Type B pancreatic cell (in vitro differentiated cells): Measurements from ENCODE around the gene CPXM1. TPM values are rescaled to one million over a fixed set of nuclear protein-coding genes. Genes with fewer than 3 reads are reported as not detected.
A peak's percentile ranks its signal among the peaks of the same experiment; 100 is the strongest.

Source experiments
- DNase-seq: peaks from one replicate; pipeline ENCODE4 v3.0.0; 2021; ENCODE audit warnings: mixed read lengths; ENCODE audit not compliant: unreplicated experiment; ENCODE audit errors: extremely low spot score
- H3K27ac Mint-ChIP-seq: 2 replicates; pipeline ENCODE4 v1.8.0; 2021; ENCODE audit warnings: mild to moderate bottlenecking, mixed read lengths
- H3K27me3 Mint-ChIP-seq: 2 replicates; pipeline ENCODE4 v1.8.0; 2021; ENCODE audit warnings: mixed read lengths
- H3K36me3 Mint-ChIP-seq: 2 replicates; pipeline ENCODE4 v1.8.0; 2021; ENCODE audit warnings: mixed read lengths
- H3K4me1 Mint-ChIP-seq: one replicate; pipeline ENCODE4 v1.8.0; 2021; ENCODE audit warnings: mixed read lengths; ENCODE audit not compliant: unreplicated experiment
- H3K4me3 Mint-ChIP-seq: 2 replicates; pipeline ENCODE4 v1.8.0; 2021; ENCODE audit warnings: mild to moderate bottlenecking, mixed read lengths
- H3K9me3 Mint-ChIP-seq: 2 replicates; pipeline ENCODE4 v1.8.0; 2021; ENCODE audit warnings: mixed read lengths
- long read RNA-seq: library from polyadenylated mRNA; unstranded; transcript quantifications from one replicate; pipeline ENCODE4 v2.0.0, GENCODE V29; 2020
- total RNA-seq: library from RNA; stranded (reverse); gene quantifications from 2 replicates; pipeline ENCODE4 v1.2.1, GENCODE V29; 2021; ENCODE audit warnings: low replicate concordance
- TF ChIP-seq, protein P1 (sequence below): fragments of 200-600 bp; sonication (generic); conservative IDR thresholded peaks from 2 replicates; pipeline ENCODE4 v1.5.0; 2021; ENCODE audit warnings: antibody characterized with exemption, mild to moderate bottlenecking

CPXM1 gene
- total RNA-seq: 6.6 and 106 TPM in 2 replicates
- long read RNA-seq, partial matches to known transcripts: 1 of 1 reads
- long read RNA-seq, other reads (novel, unspliced or antisense): 0 of 1 reads

DNA sequence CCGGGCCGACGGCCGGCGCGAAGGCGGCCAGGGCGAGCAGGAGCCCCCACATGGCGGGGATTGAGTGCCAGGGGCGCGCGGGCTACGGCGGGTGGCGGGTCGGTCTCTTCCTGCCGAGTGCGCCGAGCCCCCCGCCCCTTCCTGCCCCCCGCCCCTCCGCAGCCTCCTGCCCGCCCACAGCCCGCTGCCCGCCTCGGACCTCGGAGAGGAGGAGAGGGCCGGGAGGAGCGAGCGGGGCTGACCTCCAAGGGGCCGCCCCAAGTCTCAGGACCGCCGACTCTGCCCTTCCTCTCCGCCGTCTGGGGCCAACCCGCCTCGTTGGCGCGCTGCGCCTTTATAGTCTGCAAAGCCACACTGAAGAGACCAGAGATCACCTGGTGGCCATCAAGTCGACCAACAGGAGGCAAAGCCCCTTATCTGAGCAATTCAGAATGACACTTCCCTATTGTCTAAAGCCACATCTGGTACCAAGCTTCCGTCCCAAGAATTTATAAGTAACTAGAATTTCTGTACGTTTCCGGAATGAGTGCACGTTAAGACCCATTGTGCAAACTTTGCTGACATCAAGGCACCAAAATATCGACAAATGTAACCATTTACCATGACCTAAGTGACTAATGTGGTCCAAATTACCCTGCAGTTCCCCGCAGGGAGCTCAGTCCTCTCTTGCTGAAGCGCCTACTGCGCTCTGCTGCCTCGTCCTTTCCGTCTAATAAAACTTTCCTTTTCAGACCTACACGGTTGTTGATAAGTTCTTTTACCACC lies at the start of gene CPXM1:
Gene CPXM1 (minus strand): TSS at position 107 of the 765 bp plus-strand sequence. CDS start 55 bp downstream, at position 52.
- peaks cover 57% of the 10 kb centered on the region for H3K27me3 Mint-ChIP-seq
- peak within 1 kb of the TSS; percentile 99 for H3K4me3 Mint-ChIP-seq
- TF ChIP-seq, protein P1, sequence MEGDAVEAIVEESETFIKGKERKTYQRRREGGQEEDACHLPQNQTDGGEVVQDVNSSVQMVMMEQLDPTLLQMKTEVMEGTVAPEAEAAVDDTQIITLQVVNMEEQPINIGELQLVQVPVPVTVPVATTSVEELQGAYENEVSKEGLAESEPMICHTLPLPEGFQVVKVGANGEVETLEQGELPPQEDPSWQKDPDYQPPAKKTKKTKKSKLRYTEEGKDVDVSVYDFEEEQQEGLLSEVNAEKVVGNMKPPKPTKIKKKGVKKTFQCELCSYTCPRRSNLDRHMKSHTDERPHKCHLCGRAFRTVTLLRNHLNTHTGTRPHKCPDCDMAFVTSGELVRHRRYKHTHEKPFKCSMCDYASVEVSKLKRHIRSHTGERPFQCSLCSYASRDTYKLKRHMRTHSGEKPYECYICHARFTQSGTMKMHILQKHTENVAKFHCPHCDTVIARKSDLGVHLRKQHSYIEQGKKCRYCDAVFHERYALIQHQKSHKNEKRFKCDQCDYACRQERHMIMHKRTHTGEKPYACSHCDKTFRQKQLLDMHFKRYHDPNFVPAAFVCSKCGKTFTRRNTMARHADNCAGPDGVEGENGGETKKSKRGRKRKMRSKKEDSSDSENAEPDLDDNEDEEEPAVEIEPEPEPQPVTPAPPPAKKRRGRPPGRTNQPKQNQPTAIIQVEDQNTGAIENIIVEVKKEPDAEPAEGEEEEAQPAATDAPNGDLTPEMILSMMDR: peak; percentile 62
- H3K9me3 Mint-ChIP-seq: peaks cover 4% of the 10 kb centered on the region
- H3K27ac Mint-ChIP-seq: peak within 1 kb of the TSS; percentile 87
- peaks cover 5% of the 10 kb centered on the region for H3K36me3 Mint-ChIP-seq
- peaks cover 26% of the 10 kb centered on the region for H3K4me1 Mint-ChIP-seq
- DNase-seq: peak; percentile 83

DNA sequence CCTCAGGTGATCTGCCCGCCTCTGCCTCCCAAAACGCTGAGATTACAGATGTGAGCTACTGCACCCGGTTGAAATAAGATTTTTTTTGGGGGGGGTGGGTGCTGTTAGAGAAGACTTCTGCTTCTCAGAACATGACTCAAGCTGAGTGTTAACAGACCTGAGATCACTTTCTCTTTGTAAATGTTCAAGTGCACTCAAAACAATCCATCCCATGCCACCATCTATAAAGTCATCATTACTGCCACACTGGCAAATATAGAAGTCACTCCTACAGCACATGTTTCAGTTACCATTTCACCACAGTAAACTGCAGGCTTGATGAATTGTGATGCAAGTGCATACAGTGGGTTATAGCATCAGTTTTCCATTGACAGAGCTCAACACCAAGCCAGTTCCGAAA lies 49.1 kb upstream of the CPXM1 start:
- DNase-seq: no peak
- H3K27me3 Mint-ChIP-seq: no peaks in the 10 kb centered on the region
- H3K4me1 Mint-ChIP-seq: peaks cover 7% of the 10 kb centered on the region
- H3K36me3 Mint-ChIP-seq: no peaks in the 10 kb centered on the region
- H3K9me3 Mint-ChIP-seq: no peaks in the 10 kb centered on the region
- no peak overlapping the region for H3K27ac Mint-ChIP-seq
- H3K4me3 Mint-ChIP-seq: no peak overlapping the region
- TF ChIP-seq, protein P1: no peak

DNA sequence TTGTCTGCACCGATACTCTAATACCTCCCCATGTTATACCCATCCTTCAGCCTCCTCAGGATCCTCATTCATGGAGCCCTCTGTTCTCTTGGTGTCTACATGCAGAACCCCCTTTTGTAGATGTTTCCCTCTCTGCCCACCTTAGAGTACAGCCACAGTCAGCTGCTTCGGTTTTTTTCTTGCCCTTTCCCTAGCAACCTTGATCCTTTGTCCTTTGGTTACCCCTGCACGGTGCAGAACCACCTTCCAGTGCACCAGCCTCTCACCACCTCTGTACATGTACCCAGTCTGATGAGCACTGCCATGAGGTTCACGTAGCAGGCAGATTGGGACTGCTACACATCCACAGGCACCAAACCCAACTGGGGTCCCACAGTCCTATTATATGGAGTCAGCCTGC lies 47.4 kb upstream of the CPXM1 start:
- no peak overlapping the region for H3K4me3 Mint-ChIP-seq
- H3K27ac Mint-ChIP-seq: no peak overlapping the region
- TF ChIP-seq, protein P1: no peak
- no peaks in the 10 kb centered on the region for H3K9me3 Mint-ChIP-seq
- H3K4me1 Mint-ChIP-seq: peaks cover 7% of the 10 kb centered on the region
- no peaks in the 10 kb centered on the region for H3K36me3 Mint-ChIP-seq
- H3K27me3 Mint-ChIP-seq: no peaks in the 10 kb centered on the region
- DNase-seq: peak; percentile 29

DNA sequence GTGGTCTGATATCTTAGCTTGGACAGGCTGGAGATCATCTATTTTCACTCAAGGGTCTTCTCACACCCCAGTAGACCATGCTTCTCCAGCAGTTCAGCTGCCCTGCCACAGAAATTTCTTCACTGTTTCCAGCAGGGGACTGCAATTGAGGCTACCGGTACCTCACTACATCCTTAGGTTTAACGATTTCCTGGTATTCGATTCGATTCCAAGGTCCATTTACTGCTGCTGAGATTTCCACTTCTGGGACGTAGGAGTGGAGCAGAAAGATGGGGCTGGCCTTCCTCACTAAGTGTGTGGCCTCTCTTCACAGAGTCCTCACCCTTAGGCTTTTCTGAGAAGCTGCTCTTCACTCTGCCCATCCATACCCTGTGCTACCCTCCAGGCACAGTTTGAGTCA lies 46.3 kb upstream of the CPXM1 start:
- Mint-ChIP-seq H3K27me3 (no peaks in the 10 kb centered on the region), H3K27ac (no peak overlapping the region), H3K36me3 (no peaks in the 10 kb centered on the region), H3K4me3 (no peak overlapping the region), H3K9me3 (no peaks in the 10 kb centered on the region), H3K4me1 (no peaks in the 10 kb centered on the region)
- TF ChIP-seq, protein P1: no peak
- no peak for DNase-seq

DNA sequence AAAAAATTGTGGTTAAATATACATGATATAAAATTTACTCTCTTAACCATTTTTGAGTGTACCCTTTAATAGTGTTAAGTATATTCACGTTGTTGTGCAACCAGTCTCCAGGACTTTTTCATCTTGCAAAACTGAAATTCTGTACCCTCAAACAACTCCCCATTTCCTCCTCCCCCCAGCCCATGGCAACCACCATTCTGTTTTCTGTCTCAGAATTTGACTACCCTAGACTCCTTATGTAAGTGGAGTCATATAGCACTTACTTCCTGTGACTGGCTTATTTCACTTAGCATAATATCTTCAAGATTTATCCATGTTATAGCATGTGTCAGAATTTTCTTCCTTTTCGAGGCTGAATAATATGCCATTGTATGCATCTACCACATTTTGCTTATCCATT lies 45.2 kb upstream of the CPXM1 start:
- no peaks in the 10 kb centered on the region for H3K27me3 Mint-ChIP-seq
- TF ChIP-seq, protein P1: no peak
- H3K36me3 Mint-ChIP-seq: no peaks in the 10 kb centered on the region
- H3K9me3 Mint-ChIP-seq: no peaks in the 10 kb centered on the region
- no peak for DNase-seq
- no peak overlapping the region for H3K4me3 Mint-ChIP-seq
- H3K27ac Mint-ChIP-seq: no peak overlapping the region
- H3K4me1 Mint-ChIP-seq: peaks cover 4% of the 10 kb centered on the region
